Large intestine (tissue), 3 donors: ENCODE data around the gene TAX1BP3. TPM values are rescaled to one million over a fixed set of nuclear protein-coding genes. Genes with fewer than 3 reads are reported as not detected.

ENCODE experiments used
- DNase-seq, 2 donors: peaks; one replicate each; pipeline versions ENCODE4 v3.0.0 to v3.0.0-alpha.2; 2013
- H3K27ac ChIP-seq: one replicate; pipeline ENCODE4 v1.5.1; 2013; ENCODE audit warnings: low read length
- H3K27me3 ChIP-seq: 2 replicates; pipeline ENCODE4 v1.6.1; 2013; ENCODE audit warnings: low read length; ENCODE audit not compliant: control insufficient read depth, insufficient read depth
- H3K36me3 ChIP-seq: 2 replicates; pipeline ENCODE4 v1.6.1; 2013; ENCODE audit warnings: low read length; ENCODE audit not compliant: control insufficient read depth, insufficient read depth
- H3K4me1 ChIP-seq: one replicate; pipeline ENCODE4 v1.6.1; 2013; ENCODE audit warnings: low read length; ENCODE audit not compliant: control insufficient read depth, insufficient read depth
- H3K4me3 ChIP-seq: one replicate; pipeline ENCODE4 v1.5.1; 2013; ENCODE audit warnings: low read length
- H3K9me3 ChIP-seq: one replicate; pipeline ENCODE4 v1.6.1; 2013; ENCODE audit warnings: mild to moderate bottlenecking, low read depth, low read length, moderate library complexity; ENCODE audit not compliant: control insufficient read depth
- whole genome bisulfite sequencing: methylation state at CpG from one replicate; pipeline ENCODE4 v1.1.5; 2013; ENCODE audit warnings: low lambda C conversion rate; ENCODE audit not compliant: insufficient coverage; 5-methylcytosine and 5-hydroxymethylcytosine counted together
- polyA plus RNA-seq: library from polyadenylated mRNA; unstranded; fragments of 120-200 nt; gene quantifications from one replicate; pipeline ENCODE4 v1.2.1, GENCODE V29; 2013

The TAX1BP3 gene
- polyA plus RNA-seq, 1 donor = 115 TPM

GRCh38 chr17:3678095-3678820 lies 9.9 kb upstream of the TAX1BP3 start:
- no peaks in the 10 kb centered on the region for H3K36me3 ChIP-seq
- H3K4me1 ChIP-seq = no peaks in the 10 kb centered on the region
- WGBS = no CpG with 5 or more reads among the region's 16 CpGs
- no peak for DNase-seq
- peaks cover 3% of the 10 kb centered on the region for H3K27me3 ChIP-seq
- H3K9me3 ChIP-seq = no peaks in the 10 kb centered on the region
- no peak overlapping the region for H3K4me3 ChIP-seq
- H3K27ac ChIP-seq = no peak overlapping the region

- no peaks in the 10 kb centered on the region for H3K27me3 ChIP-seq
- H3K9me3 ChIP-seq = no peaks in the 10 kb centered on the region
- H3K4me1 ChIP-seq = no peaks in the 10 kb centered on the region
- H3K27ac ChIP-seq = no peak overlapping the region
- no peak for DNase-seq
- WGBS = no CpG with 5 or more reads among the region's 11 CpGs
- H3K36me3 ChIP-seq = peaks cover 2% of the 10 kb centered on the region
- no peak overlapping the region for H3K4me3 ChIP-seq
Observed at GRCh38 chr17:3675886-3676285, 7.5 kb upstream of the TAX1BP3 start.

- Histone ChIP-seq H3K9me3 (peaks cover 4% of the 10 kb centered on the region), H3K36me3 (peaks cover 2% of the 10 kb centered on the region), H3K27me3 (no peaks in the 10 kb centered on the region), H3K27ac (no peak overlapping the region), H3K4me1 (no peaks in the 10 kb centered on the region), H3K4me3 (no peak overlapping the region)
- DNase-seq = no peak
- 100% methylated on average over 1 of the region's 4 CpGs for WGBS
Observed at GRCh38 chr17:3672571-3672970, 4.2 kb upstream of the TAX1BP3 start.

GRCh38 chr17:3669548-3669947 lies 1.2 kb upstream of the TAX1BP3 start:
- no peaks in the 10 kb centered on the region for H3K27me3 ChIP-seq
- H3K4me3 ChIP-seq = peak overlapping the region; percentile 98
- H3K36me3 ChIP-seq = peaks cover 17% of the 10 kb centered on the region
- no CpG with 5 or more reads among the region's 12 CpGs for WGBS
- peaks cover 10% of the 10 kb centered on the region for H3K4me1 ChIP-seq
- DNase-seq = no peak
- H3K9me3 ChIP-seq = peaks cover 4% of the 10 kb centered on the region
- H3K27ac ChIP-seq = no peak overlapping the region

GRCh38 chr17:3669085-3669347 lies 638 bp upstream of the TAX1BP3 start:
- Histone ChIP-seq H3K36me3 (peaks cover 23% of the 10 kb centered on the region), H3K27me3 (no peaks in the 10 kb centered on the region), H3K4me3 (peak overlapping the region; percentile 98), H3K4me1 (peaks cover 10% of the 10 kb centered on the region), H3K9me3 (peaks cover 4% of the 10 kb centered on the region), H3K27ac (peak overlapping the region; percentile 71)
- no peak for DNase-seq
- no CpG with 5 or more reads among the region's 32 CpGs for WGBS

- H3K9me3 ChIP-seq = peaks cover 4% of the 10 kb centered on the region
- no CpG with 5 or more reads among the region's 39 CpGs for WGBS
- peak overlapping the region; percentile 98 for H3K4me3 ChIP-seq
- peaks cover 10% of the 10 kb centered on the region for H3K4me1 ChIP-seq
- peaks cover 36% of the 10 kb centered on the region for H3K36me3 ChIP-seq
- no peaks in the 10 kb centered on the region for H3K27me3 ChIP-seq
- peak overlapping the region; percentile 99 for H3K27ac ChIP-seq
- DNase-seq = peak; percentile 92 to 95
Observed at GRCh38 chr17:3667366-3668278, 756 bp downstream of the TAX1BP3 start.

- Histone ChIP-seq H3K9me3 (peaks cover 4% of the 10 kb centered on the region), H3K27ac (no peak overlapping the region), H3K27me3 (no peaks in the 10 kb centered on the region), H3K4me3 (peak overlapping the region; percentile 6), H3K4me1 (peaks cover 12% of the 10 kb centered on the region), H3K36me3 (peaks cover 42% of the 10 kb centered on the region)
- no peak for DNase-seq
- WGBS = no CpG with 5 or more reads among the region's 6 CpGs
Observed at GRCh38 chr17:3666516-3666915, 1.9 kb downstream of the TAX1BP3 start.

- DNase-seq = no peak
- H3K9me3 ChIP-seq = peaks cover 4% of the 10 kb centered on the region
- peaks cover 49% of the 10 kb centered on the region for H3K36me3 ChIP-seq
- no peak overlapping the region for H3K27ac ChIP-seq
- no peaks in the 10 kb centered on the region for H3K27me3 ChIP-seq
- H3K4me3 ChIP-seq = no peak overlapping the region
- peaks cover 12% of the 10 kb centered on the region for H3K4me1 ChIP-seq
- no CpG with 5 or more reads among the region's 5 CpGs for WGBS
Observed at GRCh38 chr17:3665834-3666233, 2.5 kb downstream of the TAX1BP3 start.

GRCh38 chr17:3663102-3664011 lies 5.0 kb downstream of the TAX1BP3 start:
- H3K4me1 ChIP-seq = peaks cover 17% of the 10 kb centered on the region
- no CpG with 5 or more reads among the region's 33 CpGs for WGBS
- peaks cover 58% of the 10 kb centered on the region for H3K36me3 ChIP-seq
- no peak overlapping the region for H3K27ac ChIP-seq
- no peak overlapping the region for H3K4me3 ChIP-seq
- H3K9me3 ChIP-seq = peaks cover 4% of the 10 kb centered on the region
- no peaks in the 10 kb centered on the region for H3K27me3 ChIP-seq
- no peak for DNase-seq

- Histone ChIP-seq H3K9me3 (no peaks in the 10 kb centered on the region), H3K4me1 (peaks cover 7% of the 10 kb centered on the region), H3K4me3 (no peak overlapping the region), H3K27me3 (no peaks in the 10 kb centered on the region), H3K27ac (no peak overlapping the region), H3K36me3 (peaks cover 57% of the 10 kb centered on the region)
- DNase-seq = no peak
- WGBS = no CpG with 5 or more reads among the region's 23 CpGs
Observed at GRCh38 chr17:3660311-3660891, 8.0 kb downstream of the TAX1BP3 start.
